Measurements from ENCODE around the gene KCNQ5. TPM values are rescaled to one million over a fixed set of nuclear protein-coding genes. Genes with fewer than 3 reads are reported as not detected.

The KCNQ5 gene
- total and polyA plus RNA-seq, 10 of the 15 experiments (the other 5 are each of a cell fraction or from before 2014, with no cell fraction given): 0.60 to 16.2 (median 3.2) TPM

DNA sequence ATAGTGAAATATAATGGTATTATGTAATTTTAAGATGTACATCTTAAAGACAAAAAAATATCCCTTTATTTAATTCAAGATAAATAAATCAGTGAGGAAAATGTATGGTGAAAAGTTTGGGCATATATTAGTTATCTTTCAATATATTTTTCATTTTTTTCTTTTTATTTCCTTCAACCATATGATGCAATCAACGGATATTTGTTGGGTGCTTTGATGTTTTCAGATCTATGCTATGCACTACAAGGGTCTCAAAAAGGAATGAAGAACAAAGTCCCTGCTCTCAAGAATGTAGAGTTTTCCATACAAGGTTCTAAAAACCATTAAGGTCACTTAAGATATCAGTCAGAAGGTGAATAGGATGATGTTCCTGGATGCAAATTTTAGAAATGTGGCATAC, 345.5 kb downstream of the KCNQ5 start:
- H3K27me3 ChIP-seq (replicated peaks in 1 of 2; ENCODE audit: control insufficient read depth in 2 of 2, insufficient read depth in 2 of 2, low read length in 1 of 2): no peaks in the 10 kb centered on the region
- H3K27ac ChIP-seq (ENCODE audit: control insufficient read depth, insufficient read depth): no peak overlapping the region
- no peaks in the 10 kb centered on the region; the same call in 2 of the 3 replicates for H3K9me3 ChIP-seq (replicated peaks; ENCODE audit: control insufficient read depth, insufficient read depth, low read length)
- H3K79me2 ChIP-seq (ENCODE audit: control insufficient read depth, insufficient read depth, low read length): no peaks in the 10 kb centered on the region
- ChIA-PET RAD21 (ENCODE audit: unreplicated experiment) (no interaction called here), SMC1A (ENCODE audit: uncharacterized antibody, unreplicated experiment) (no interaction called here), POLR2A (no interaction called here), CTCF (no interaction called here)
- H3K9ac ChIP-seq (ENCODE audit: control insufficient read depth, insufficient read depth, low read length): no peak overlapping the region
- H2AFZ ChIP-seq (ENCODE audit: control insufficient read depth, low read depth, low read length): no peak overlapping the region
- H3K4me1 ChIP-seq (ENCODE audit: control insufficient read depth, insufficient read depth, low read length): no peaks in the 10 kb centered on the region
- TF ChIP-seq, protein P1, sequence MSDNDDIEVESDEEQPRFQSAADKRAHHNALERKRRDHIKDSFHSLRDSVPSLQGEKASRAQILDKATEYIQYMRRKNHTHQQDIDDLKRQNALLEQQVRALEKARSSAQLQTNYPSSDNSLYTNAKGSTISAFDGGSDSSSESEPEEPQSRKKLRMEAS (IDR thresholded peaks at IDR 0.05; ENCODE audit: low read depth, low read length): no peak
- TF ChIP-seq PAX5 (IDR thresholded peaks at IDR 0.05; ENCODE audit: borderline replicate concordance, low read depth, low read length) (no peak), SREBF2 (IDR thresholded peaks at IDR 0.05; ENCODE audit: low read length) (no peak), SUZ12 (IDR thresholded peaks at IDR 0.05; ENCODE audit: unreplicated experiment) (no peak), RBBP5 (conservative IDR thresholded peaks at IDR 0.05) (no peak), TARDBP (IDR thresholded peaks at IDR 0.05; ENCODE audit: borderline replicate concordance) (no peak), MYB (IDR thresholded peaks at IDR 0.05; ENCODE audit: borderline replicate concordance, low read depth, low read length) (no peak), SUPT20H (IDR thresholded peaks at IDR 0.05; ENCODE audit: borderline replicate concordance, control insufficient read depth, low read depth, low read length) (no peak), EED (IDR thresholded peaks at IDR 0.05; ENCODE audit: low read depth) (no peak), LARP7 (IDR thresholded peaks at IDR 0.05) (no peak)
- TF ChIP-seq, protein P2, sequence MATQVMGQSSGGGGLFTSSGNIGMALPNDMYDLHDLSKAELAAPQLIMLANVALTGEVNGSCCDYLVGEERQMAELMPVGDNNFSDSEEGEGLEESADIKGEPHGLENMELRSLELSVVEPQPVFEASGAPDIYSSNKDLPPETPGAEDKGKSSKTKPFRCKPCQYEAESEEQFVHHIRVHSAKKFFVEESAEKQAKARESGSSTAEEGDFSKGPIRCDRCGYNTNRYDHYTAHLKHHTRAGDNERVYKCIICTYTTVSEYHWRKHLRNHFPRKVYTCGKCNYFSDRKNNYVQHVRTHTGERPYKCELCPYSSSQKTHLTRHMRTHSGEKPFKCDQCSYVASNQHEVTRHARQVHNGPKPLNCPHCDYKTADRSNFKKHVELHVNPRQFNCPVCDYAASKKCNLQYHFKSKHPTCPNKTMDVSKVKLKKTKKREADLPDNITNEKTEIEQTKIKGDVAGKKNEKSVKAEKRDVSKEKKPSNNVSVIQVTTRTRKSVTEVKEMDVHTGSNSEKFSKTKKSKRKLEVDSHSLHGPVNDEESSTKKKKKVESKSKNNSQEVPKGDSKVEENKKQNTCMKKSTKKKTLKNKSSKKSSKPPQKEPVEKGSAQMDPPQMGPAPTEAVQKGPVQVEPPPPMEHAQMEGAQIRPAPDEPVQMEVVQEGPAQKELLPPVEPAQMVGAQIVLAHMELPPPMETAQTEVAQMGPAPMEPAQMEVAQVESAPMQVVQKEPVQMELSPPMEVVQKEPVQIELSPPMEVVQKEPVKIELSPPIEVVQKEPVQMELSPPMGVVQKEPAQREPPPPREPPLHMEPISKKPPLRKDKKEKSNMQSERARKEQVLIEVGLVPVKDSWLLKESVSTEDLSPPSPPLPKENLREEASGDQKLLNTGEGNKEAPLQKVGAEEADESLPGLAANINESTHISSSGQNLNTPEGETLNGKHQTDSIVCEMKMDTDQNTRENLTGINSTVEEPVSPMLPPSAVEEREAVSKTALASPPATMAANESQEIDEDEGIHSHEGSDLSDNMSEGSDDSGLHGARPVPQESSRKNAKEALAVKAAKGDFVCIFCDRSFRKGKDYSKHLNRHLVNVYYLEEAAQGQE (IDR thresholded peaks at IDR 0.05; ENCODE audit: low read depth, low read length): no peak
- TF ChIP-seq, protein P3, sequence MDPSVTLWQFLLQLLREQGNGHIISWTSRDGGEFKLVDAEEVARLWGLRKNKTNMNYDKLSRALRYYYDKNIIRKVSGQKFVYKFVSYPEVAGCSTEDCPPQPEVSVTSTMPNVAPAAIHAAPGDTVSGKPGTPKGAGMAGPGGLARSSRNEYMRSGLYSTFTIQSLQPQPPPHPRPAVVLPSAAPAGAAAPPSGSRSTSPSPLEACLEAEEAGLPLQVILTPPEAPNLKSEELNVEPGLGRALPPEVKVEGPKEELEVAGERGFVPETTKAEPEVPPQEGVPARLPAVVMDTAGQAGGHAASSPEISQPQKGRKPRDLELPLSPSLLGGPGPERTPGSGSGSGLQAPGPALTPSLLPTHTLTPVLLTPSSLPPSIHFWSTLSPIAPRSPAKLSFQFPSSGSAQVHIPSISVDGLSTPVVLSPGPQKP (IDR thresholded peaks at IDR 0.05; ENCODE audit: low read depth, low read length): no peak
- 22% methylated on average over 1 of the region's 1 CpG for WGBS (ENCODE audit: insufficient coverage, insufficient replicate concordance, low lambda C conversion rate, missing lambda C conversion rate)
- BruUV-seq (replicated peaks): no TSS peak
- in situ Hi-C loops (cut with MboI): no loop called here
- ATAC-seq (no peak), FAIRE-seq (no peak), DNase-seq (ENCODE audit: low read depth, low spot score) (no peak)
- no peaks in the 10 kb centered on the region for H3K36me3 ChIP-seq (ENCODE audit: control insufficient read depth in 2 of 2, insufficient read depth in 2 of 2, low read length in 1 of 2)
- no peak overlapping the region for H3K4me3 ChIP-seq
- H4K20me1 ChIP-seq (ENCODE audit: control insufficient read depth, insufficient read depth): no peaks in the 10 kb centered on the region
- H3K4me2 ChIP-seq (ENCODE audit: control insufficient read depth, insufficient read depth): no peak overlapping the region
- intact Hi-C loops (cut with micrococcal nuclease; ENCODE audit: unreplicated experiment): no loop called here

Measured in GM12878 (cell line).